H1 (cell line): ENCODE data around the gene ZNF425. TPM values are rescaled to one million over a fixed set of nuclear protein-coding genes. Genes with fewer than 3 reads are reported as not detected.

Source experiments
- CTCF ChIA-PET: fragments of 300-600 bp; sonication (Branson Sonifier 250); formaldehyde crosslinking; loops from one replicate; lab custom pipeline; 2021; ENCODE audit not compliant: partially characterized antibody; lab: Charles Lee
- POLR2A ChIA-PET: fragments of 300-600 bp; sonication (Branson Sonifier 250); formaldehyde crosslinking; loops from one replicate; lab custom pipeline; 2021; ENCODE audit warnings: inconsistent platforms; ENCODE audit not compliant: partially characterized antibody; lab: Charles Lee
- DNase-seq, 2 experiments: peaks; one replicate each; pipeline versions ENCODE4 v3.0.0 to v3.0.0-alpha.2; 2010 to 2022; ENCODE audit warnings: low spot score in 2 of 2, low read depth in 1 of 2, mixed read lengths in 1 of 2
- FAIRE-seq: peaks from 2 replicates; lab custom pipeline; 2011; peaks lifted over from hg19 to GRCh38; lab: Jason Lieb, UNC
- H2AFZ ChIP-seq: 2 replicates; pipeline ENCODE4 v1.8.1; 2012; ENCODE audit warnings: low read length, inconsistent platforms
- H2AK5ac ChIP-seq: 2 replicates; pipeline ENCODE4 v1.6.1; 2013; ENCODE audit warnings: low read depth, low read length
- H2BK120ac ChIP-seq: replicated peaks from 2 replicates; pipeline ENCODE3; 2013; ENCODE audit warnings: low read depth, low read length, inconsistent platforms
- H2BK12ac ChIP-seq: 2 replicates; pipeline ENCODE4 v1.6.1; 2013; ENCODE audit warnings: low read depth, low read length
- H2BK15ac ChIP-seq: 2 replicates; pipeline ENCODE4 v1.6.1; 2013; ENCODE audit warnings: low read length
- H2BK20ac ChIP-seq: 2 replicates; pipeline ENCODE4 v1.6.1; 2013; ENCODE audit warnings: low read length
- H2BK5ac ChIP-seq: 2 replicates; pipeline ENCODE4 v1.6.1; 2013; ENCODE audit warnings: low read depth, low read length
- H3K14ac ChIP-seq: 2 replicates; pipeline ENCODE4 v1.6.1; 2013; ENCODE audit warnings: inconsistent platforms; ENCODE audit not compliant: insufficient read length
- H3K18ac ChIP-seq: 2 replicates; pipeline ENCODE4 v1.6.1; 2013; ENCODE audit warnings: low read length; ENCODE audit errors: extremely low read depth
- H3K23ac ChIP-seq: 2 replicates; pipeline ENCODE4 v1.6.1; 2013; ENCODE audit warnings: inconsistent platforms; ENCODE audit not compliant: insufficient read length
- H3K23me2 ChIP-seq: 2 replicates; pipeline ENCODE4 v1.6.1; 2013; ENCODE audit warnings: low read depth, low read length
- H3K27ac ChIP-seq: 2 replicates; pipeline ENCODE4 v1.6.1; 2011; ENCODE audit warnings: low read depth, low read length, inconsistent platforms
- H3K27me3 ChIP-seq, 4 experiments: replicated peaks in 1 of 4; 1 replicate in 1 of 4; 2 replicates in 3 of 4; pipeline versions ENCODE4 v1.6.1 to v1.8.1; 2011 to 2013; ENCODE audit warnings: low read length in 3 of 4, mild to moderate bottlenecking in 3 of 4, inconsistent platforms in 2 of 4, mixed read lengths in 2 of 4, moderate library complexity in 1 of 4; ENCODE audit not compliant: control insufficient read depth in 3 of 4, insufficient read depth in 3 of 4; ENCODE audit errors: extremely low read depth in 1 of 4
- H3K36me3 ChIP-seq, 4 experiments: 2 replicates each; pipeline versions ENCODE4 v1.6.1 to v1.8.1; 2011 to 2013; ENCODE audit warnings: mild to moderate bottlenecking in 4 of 4, low read length in 3 of 4, moderate library complexity in 2 of 4, control low read depth in 1 of 4, inconsistent platforms in 1 of 4; ENCODE audit not compliant: insufficient read depth in 4 of 4, control insufficient read depth in 2 of 4
- H3K4ac ChIP-seq: replicated peaks from 2 replicates; pipeline ENCODE3; 2013; ENCODE audit warnings: low read length, low read depth, mixed read lengths, inconsistent platforms; ENCODE audit not compliant: insufficient read length
- H3K4me1 ChIP-seq, 4 experiments: replicated peaks in 1 of 4; 1 replicate in 1 of 4; 2 replicates in 3 of 4; pipeline versions ENCODE4 v1.6.1 to v1.8.1; 2011 to 2013; ENCODE audit warnings: low read length in 3 of 4, inconsistent platforms in 2 of 4, mixed read lengths in 1 of 4; ENCODE audit not compliant: insufficient read depth in 4 of 4, control insufficient read depth in 3 of 4
- H3K4me2 ChIP-seq, 2 experiments: 2 replicates each; pipeline versions ENCODE4 v1.6.1 to v1.8.1; 2011 to 2013; ENCODE audit warnings: low read depth in 2 of 2, low read length in 2 of 2, control low read depth in 1 of 2, inconsistent platforms in 1 of 2, mild to moderate bottlenecking in 1 of 2; ENCODE audit not compliant: insufficient read depth in 1 of 2
- H3K4me3 ChIP-seq, 4 experiments: fragments of 200-600, 300-600 bp in 1 of 4; sonication (generic), shearing (Covaris generic), sonication (Bioruptor Twin) in 1 of 4; 2 replicates each; pipeline versions ENCODE4 v1.5.1 to v1.8.1; 2011 to 2016; ENCODE audit warnings: low read length in 4 of 4, low read depth in 3 of 4, control low read depth in 2 of 4, inconsistent platforms in 2 of 4, mild to moderate bottlenecking in 2 of 4, mixed read lengths in 1 of 4, moderate library complexity in 1 of 4; ENCODE audit not compliant: insufficient read depth in 2 of 4; ENCODE audit errors: extremely low read depth in 1 of 4
- H3K56ac ChIP-seq: replicated peaks from 2 replicates; pipeline ENCODE3; 2013; ENCODE audit warnings: low read depth, mild to moderate bottlenecking, mixed read lengths, low read length, inconsistent platforms; ENCODE audit not compliant: insufficient read length
- H3K79me1 ChIP-seq: 2 replicates; pipeline ENCODE4 v1.6.1; 2013; ENCODE audit warnings: low read depth, low read length, control low read depth
- H3K79me2 ChIP-seq, 2 experiments: 2 replicates each; pipeline versions ENCODE4 v1.6.1 to v1.8.1; 2012 to 2013; ENCODE audit warnings: low read length in 2 of 2, mild to moderate bottlenecking in 2 of 2, inconsistent platforms in 1 of 2; ENCODE audit not compliant: insufficient read depth in 2 of 2, control insufficient read depth in 1 of 2
- H3K9ac ChIP-seq, 4 experiments: replicated peaks in 1 of 4; 1 replicate in 1 of 4; 2 replicates in 3 of 4; pipeline versions ENCODE4 v1.6.1 to v1.8.1; 2011 to 2013; ENCODE audit warnings: low read depth in 3 of 4, low read length in 3 of 4, control low read depth in 2 of 4, mild to moderate bottlenecking in 2 of 4, moderate library complexity in 2 of 4, inconsistent platforms in 1 of 4; ENCODE audit errors: extremely low read depth in 1 of 4
- H3K9me3 ChIP-seq, 2 experiments: 2 replicates each; pipeline versions ENCODE4 v1.6.1 to v1.8.1; 2012 to 2013; ENCODE audit warnings: mild to moderate bottlenecking in 2 of 2, moderate library complexity in 2 of 2, control low read depth in 1 of 2, inconsistent platforms in 1 of 2, low read depth in 1 of 2, low read length in 1 of 2, mixed read lengths in 1 of 2; ENCODE audit not compliant: insufficient read depth in 2 of 2
- H4K20me1 ChIP-seq, 2 experiments: replicated peaks in 1 of 2; 2 replicates each; pipeline versions ENCODE3 to v1.8.1; 2011 to 2013; ENCODE audit warnings: inconsistent platforms in 2 of 2, low read length in 2 of 2, mild to moderate bottlenecking in 1 of 2; ENCODE audit not compliant: insufficient read depth in 2 of 2, control insufficient read depth in 1 of 2
- H4K5ac ChIP-seq: 2 replicates; pipeline ENCODE4 v1.6.1; 2013; ENCODE audit warnings: low read length, low read depth, mixed read lengths, inconsistent platforms; ENCODE audit not compliant: insufficient read length
- H4K8ac ChIP-seq: 2 replicates; pipeline ENCODE4 v1.8.0; 2013; ENCODE audit warnings: mild to moderate bottlenecking, moderate library complexity, low read length, inconsistent platforms; ENCODE audit not compliant: insufficient read depth; ENCODE audit errors: extremely low read depth
- H4K91ac ChIP-seq: replicated peaks from 2 replicates; pipeline ENCODE3; 2013; ENCODE audit warnings: low read length, mixed read lengths, inconsistent platforms; ENCODE audit not compliant: insufficient read length
- MAFK ChIP-seq: IDR thresholded peaks from 2 replicates; pipeline ENCODE4 v1.6.1; 2012; ENCODE audit warnings: low read depth, mild to moderate bottlenecking, improper control_type of control experiment, low read length
- RBBP5 ChIP-seq: IDR thresholded peaks from 2 replicates; pipeline ENCODE4 v1.7.1; 2012; ENCODE audit warnings: low read depth, mild to moderate bottlenecking, inconsistent platforms, low read length, moderate library complexity, borderline replicate concordance
- WGBS, 2 experiments: shearing (Covaris generic) in 1 of 2; methylation state at CpG; one replicate each; pipeline versions ENCODE4 v1.1.6 to v1.1.7; 2013 to 2015; ENCODE audit warnings: low lambda C conversion rate in 2 of 2, mixed read lengths in 2 of 2, inconsistent platforms in 1 of 2, low coverage in 1 of 2, missing lambda C conversion rate in 1 of 2; ENCODE audit not compliant: insufficient replicate concordance in 2 of 2, insufficient coverage in 1 of 2, insufficient read length in 1 of 2; ENCODE audit errors: extremely low coverage in 1 of 2, missing lambda C conversion rate in 1 of 2; 5-methylcytosine and 5-hydroxymethylcytosine counted together
- polyA plus RNA-seq, 7 experiments: library from polyadenylated mRNA; depleted of rRNA in 3 of 7; stranded (reverse) in 5 of 7; unstranded in 2 of 7; fragments of >200 nt in 5 of 7; fragments of 200-250 nt in 2 of 7; gene quantifications; 1 replicate in 5 of 7; 2 replicates in 1 of 7; 4 replicates in 1 of 7; pipeline versions ENCODE4 v1.2.1 to v1.2.3, GENCODE V29; 2011 to 2013; ENCODE audit warnings: missing spikeins in 2 of 7, mixed read lengths in 2 of 7
- total RNA-seq: library from RNA; stranded (reverse); fragmentation: NEBNext Ultra II Directional; extraction: Animal tissue kit (Norgen Biotek cat#: 25700); gene quantifications from 2 replicates; pipeline ENCODE4 v1.2.1, GENCODE V29; 2021

Gene ZNF425
- total and polyA plus RNA-seq, 2 of the 8 experiments (the other 6 are each of a cell fraction or from before 2014, with no cell fraction given), result 3.4 to 6.1 TPM

- H3K4me1 ChIP-seq, result peaks cover 0 to 12% (median 3%) of the 10 kb centered on the region in 4 experiments; a peak in 3 of 7 replicates
- peak overlapping the region; percentile 83 for H3K18ac ChIP-seq
- H3K79me1 ChIP-seq, result no peaks in the 10 kb centered on the region; the same call in 1 of the 2 replicates
- FAIRE-seq (no peak), DNase-seq (peak in 1 of 2 experiments; percentile 48)
- no peak overlapping the region for H3K23ac ChIP-seq
- H4K5ac ChIP-seq, result peak overlapping the region; percentile 63
- CTCF ChIA-PET, result interaction anchor here (0.9 to 7.4 kb wide), 17 partner anchors 12 to 119 kb away, joined by 3 to 84 read pairs (median 5); partner anchors contain the start of gene ZNF398
- POLR2A ChIA-PET, result interaction anchor here (0.6 to 11.3 kb wide), 19 partner anchors 8 to 730 kb away, joined by 3 to 142 read pairs (median 4); partner anchors contain the start of genes ZNF282 and ZNF398
- no peaks in the 10 kb centered on the region for H3K27me3 ChIP-seq
- peak overlapping the region; percentile 83 to 95 (median 88) for H3K4me3 ChIP-seq
- peak overlapping the region; percentile 73 to 90 for H3K4me2 ChIP-seq
- peak overlapping the region; percentile 91 for H4K91ac ChIP-seq
- no peak overlapping the region for H3K14ac ChIP-seq
- peak overlapping the region; percentile 87; the same call in 1 of the 2 replicates for H4K8ac ChIP-seq
- H2BK15ac ChIP-seq, result no peak overlapping the region
- peaks cover 3 to 21% of the 10 kb centered on the region in 2 experiments; a peak in 3 of 4 replicates for H3K79me2 ChIP-seq
- H2BK120ac ChIP-seq, result no peak overlapping the region
- H2BK12ac ChIP-seq, result 0 out of 2 replicates have a peak overlapping the region, but pooled peaks have one; percentile 39
- H3K36me3 ChIP-seq, result peaks cover 0 to 9% (median 2%) of the 10 kb centered on the region in 4 experiments; a peak in 4 of 8 replicates
- WGBS, 2 experiments, result 6% methylated on average over 21 of the region's 21 CpGs; no CpG with 5 or more reads in 1 of the 2 experiments
- peak overlapping the region; percentile 84 to 91 (median 90) for H3K9ac ChIP-seq
- H4K20me1 ChIP-seq, result no peaks in the 10 kb centered on the region
- H2BK5ac ChIP-seq, result peak overlapping the region; percentile 97
- no peak overlapping the region for H2BK20ac ChIP-seq
- no peak overlapping the region for H2AFZ ChIP-seq
- H3K9me3 ChIP-seq, result peaks cover 0 to under 1% of the 10 kb centered on the region in 2 experiments; a peak in 1 of 4 replicates
- peaks cover 6% of the 10 kb centered on the region; the same call in 1 of the 2 replicates for H3K23me2 ChIP-seq
- no peak overlapping the region for H2AK5ac ChIP-seq
- H3K4ac ChIP-seq, result peak overlapping the region; percentile 87
- peak overlapping the region; percentile 95 for H3K56ac ChIP-seq
- H3K27ac ChIP-seq, result peak overlapping the region; percentile 85
- TF ChIP-seq MAFK, result peak; percentile 31; the same call in 1 of the 2 replicates
- TF ChIP-seq RBBP5, result 0 out of 2 replicates have a peak, but pooled peaks have one; percentile 5
These were observed 798 bp downstream of the ZNF425 start for GRCh38 chr7:149125189-149125862.
